ENCODE measurements around the gene MTERF1.

Gene MTERF1

GRCh38 chr7:91852263-91852741 is 28.2 kb downstream of the MTERF1 start:
- no peak overlapping the region for H3K4me2 ChIP-seq (ENCODE audit: low read length)
- no peaks in the 10 kb centered on the region for H3K79me2 ChIP-seq (ENCODE audit: control insufficient read depth, low read length)
- no peaks in the 10 kb centered on the region for H4K20me1 ChIP-seq (ENCODE audit: control insufficient read depth, insufficient read depth, low read depth, low read length)
- no peaks in the 10 kb centered on the region for H3K9me3 ChIP-seq (ENCODE audit: control insufficient read depth, insufficient read depth, low read length)
- H3F3A ChIP-seq (ENCODE audit: control insufficient read depth, insufficient read depth), result no peaks in the 10 kb centered on the region
- TF ChIP-seq CTCF (IDR thresholded peaks at IDR 0.05; ENCODE audit: low read depth, low read length, poor library complexity, severe bottlenecking) (peak; percentile 81), EZH2phosphoT487 (IDR thresholded peaks at IDR 0.05; ENCODE audit: borderline replicate concordance, low read length) (no peak)
- H3K27ac ChIP-seq (ENCODE audit: low read depth, low read length), result no peak overlapping the region
- H3K4me3 ChIP-seq (ENCODE audit: low read length), result no peak overlapping the region
- no peaks in the 10 kb centered on the region for H3K36me3 ChIP-seq (ENCODE audit: control insufficient read depth, low read length)
- no peaks in the 10 kb centered on the region for H3K27me3 ChIP-seq (ENCODE audit: control insufficient read depth, low read length)
- peaks cover 6% of the 10 kb centered on the region; the same call in 1 of the 2 replicates for H3K4me1 ChIP-seq (ENCODE audit: control insufficient read depth, low read length)
- no peaks in the 10 kb centered on the region for H3K9me2 ChIP-seq (replicated peaks; ENCODE audit: control insufficient read depth, low read length)

GRCh38 chr7:91850455-91850854 is 30.0 kb downstream of the MTERF1 start:
- Histone ChIP-seq H3K27ac (ENCODE audit: low read depth, low read length) (no peak overlapping the region), H3K27me3 (ENCODE audit: control insufficient read depth, low read length) (no peaks in the 10 kb centered on the region), H3F3A (ENCODE audit: control insufficient read depth, insufficient read depth) (no peaks in the 10 kb centered on the region), H3K9me3 (ENCODE audit: control insufficient read depth, insufficient read depth, low read length) (no peaks in the 10 kb centered on the region), H3K4me1 (ENCODE audit: control insufficient read depth, low read length) (peaks cover 6% of the 10 kb centered on the region; the same call in 1 of the 2 replicates), H3K9me2 (replicated peaks; ENCODE audit: control insufficient read depth, low read length) (no peaks in the 10 kb centered on the region), H3K4me2 (ENCODE audit: low read length) (no peak overlapping the region), H3K4me3 (ENCODE audit: low read length) (no peak overlapping the region), H4K20me1 (ENCODE audit: control insufficient read depth, insufficient read depth, low read depth, low read length) (no peaks in the 10 kb centered on the region), H3K79me2 (ENCODE audit: control insufficient read depth, low read length) (no peaks in the 10 kb centered on the region), H3K36me3 (ENCODE audit: control insufficient read depth, low read length) (no peaks in the 10 kb centered on the region)
- no peak for TF ChIP-seq EZH2phosphoT487 (IDR thresholded peaks at IDR 0.05; ENCODE audit: borderline replicate concordance, low read length)
- TF ChIP-seq CTCF (IDR thresholded peaks at IDR 0.05; ENCODE audit: low read depth, low read length, poor library complexity, severe bottlenecking), result no peak

- Histone ChIP-seq H3K4me1 (ENCODE audit: control insufficient read depth, low read length) (peaks cover 10% of the 10 kb centered on the region), H3K36me3 (ENCODE audit: control insufficient read depth, low read length) (no peaks in the 10 kb centered on the region), H3K27ac (ENCODE audit: low read depth, low read length) (no peak overlapping the region), H3K79me2 (ENCODE audit: control insufficient read depth, low read length) (no peaks in the 10 kb centered on the region), H3K4me3 (ENCODE audit: low read length) (no peak overlapping the region), H3F3A (ENCODE audit: control insufficient read depth, insufficient read depth) (no peaks in the 10 kb centered on the region), H3K9me2 (replicated peaks; ENCODE audit: control insufficient read depth, low read length) (no peaks in the 10 kb centered on the region), H3K9me3 (ENCODE audit: control insufficient read depth, insufficient read depth, low read length) (peaks cover under 1% of the 10 kb centered on the region; the same call in 1 of the 2 replicates), H4K20me1 (ENCODE audit: control insufficient read depth, insufficient read depth, low read depth, low read length) (no peaks in the 10 kb centered on the region), H3K27me3 (ENCODE audit: control insufficient read depth, low read length) (no peaks in the 10 kb centered on the region), H3K4me2 (ENCODE audit: low read length) (no peak overlapping the region)
- TF ChIP-seq CTCF (IDR thresholded peaks at IDR 0.05; ENCODE audit: low read depth, low read length, poor library complexity, severe bottlenecking) (no peak), EZH2phosphoT487 (IDR thresholded peaks at IDR 0.05; ENCODE audit: borderline replicate concordance, low read length) (no peak)
Measured at GRCh38 chr7:91847876-91848588, 32.5 kb downstream of the MTERF1 start.
